Esophagus muscularis mucosa (tissue), 4 donors: ENCODE results near the gene UROC1. TPM values are rescaled to one million over a fixed set of nuclear protein-coding genes. Genes with fewer than 3 reads are reported as not detected.
A peak's percentile ranks its signal among the peaks of the same experiment; 100 is the strongest.

ENCODE experiments used
- DNase-seq: peaks from one replicate; pipeline ENCODE4 v3.0.0-alpha.2; 2017; ENCODE audit errors: extremely low spot score
- H3K27ac ChIP-seq, 4 donors: fragments of 200-600 bp; sonication (generic); replicated peaks in 1 of 4; 1 replicate in 3 of 4; 2 replicates in 1 of 4; pipeline ENCODE4 v1.5.1; 2016 to 2019; ENCODE audit warnings: mild to moderate bottlenecking in 1 of 4
- H3K27me3 ChIP-seq, 4 donors: fragments of 200-600 bp; sonication (generic); one replicate each; pipeline versions ENCODE4 v1.5.1 to v1.6.0; 2016 to 2019
- H3K36me3 ChIP-seq, 4 donors: fragments of 200-600 bp; sonication (generic); one replicate each; pipeline ENCODE4 v1.5.1; 2016 to 2019
- H3K4me1 ChIP-seq, 4 donors: fragments of 200-600 bp; sonication (generic); one replicate each; pipeline ENCODE4 v1.5.1; 2016 to 2019
- H3K4me3 ChIP-seq, 4 donors: fragments of 200-600 bp; sonication (generic); 1 replicate in 2 of 4; 2 replicates in 2 of 4; pipeline ENCODE4 v1.5.1; 2016 to 2019; ENCODE audit warnings: mild to moderate bottlenecking in 4 of 4, moderate library complexity in 1 of 4
- H3K9me3 ChIP-seq, 4 donors: fragments of 200-600 bp; sonication (generic); 1 replicate in 3 of 4; 2 replicates in 1 of 4; pipeline ENCODE4 v1.5.1; 2016 to 2019
- CTCF ChIP-seq, 3 experiments: fragments of 200-600 bp in 2 of 3; fragments of 450-650 bp in 1 of 3; sonication (generic) in 2 of 3; IDR thresholded peaks; one replicate each; pipeline ENCODE4 v1.5.1; 2017 to 2019; ENCODE audit warnings: antibody characterized with exemption in 3 of 3, mild to moderate bottlenecking in 2 of 3, moderate library complexity in 1 of 3
- EP300 ChIP-seq: sonication (generic); formaldehyde crosslinking; IDR thresholded peaks from one replicate; pipeline ENCODE4 v1.6.1; 2017; ENCODE audit warnings: antibody characterized with exemption
- POLR2A ChIP-seq: fragments of 450-650 bp; IDR thresholded peaks from one replicate; pipeline ENCODE4 v1.6.1; 2017; ENCODE audit warnings: antibody characterized with exemption, moderate library complexity, mild to moderate bottlenecking, low read depth
- POLR2AphosphoS5 ChIP-seq, 2 donors: sonication (generic); formaldehyde crosslinking; IDR thresholded peaks; one replicate each; pipeline ENCODE4 v1.6.1; 2017; ENCODE audit warnings: antibody characterized with exemption in 2 of 2
- WGBS: methylation state at CpG from one replicate; pipeline ENCODE4 v1.1.5; 2018; 5-methylcytosine and 5-hydroxymethylcytosine counted together
- intact Hi-C: fragments of 100-400 bp; cut with DNase I; formaldehyde crosslinking; loops from one replicate; pipeline ENCODE4 v1.15.1; 2023
- total RNA-seq, 4 donors: library from RNA; depleted of rRNA; stranded (reverse); fragments of >200 nt; gene quantifications; one replicate each; pipeline versions ENCODE4 v1.1.0 to v1.2.1, GENCODE V29; 2016

Gene UROC1
- total RNA-seq, 4 donors from 2014 or later, result not detected

- H3K4me1 ChIP-seq, result peaks cover 39 to 44% (median 44%) of the 10 kb centered on the region in 4 donors
- peak overlapping the region; percentile 89 to 94 (median 92) for H3K27ac ChIP-seq
- peak overlapping the region; percentile 67 to 79 (median 71) for H3K4me3 ChIP-seq
- no peaks in the 10 kb centered on the region for H3K27me3 ChIP-seq
- intact Hi-C loops, result no loop called here
- TF ChIP-seq POLR2A (peak; percentile 54), EP300 (no peak), POLR2AphosphoS5 (IDR thresholded peaks at IDR 0.05) (peak; percentile 83 to 97)
- no peaks in the 10 kb centered on the region for H3K9me3 ChIP-seq
- no peak for DNase-seq
- WGBS, result 28% methylated on average over 27 of the region's 66 CpGs
- peaks cover 0 to 1% (median under 1%) of the 10 kb centered on the region in 4 donors for H3K36me3 ChIP-seq
Observed at GRCh38 chr3:126476166-126477060, 41.2 kb downstream of the UROC1 start.

DNA sequence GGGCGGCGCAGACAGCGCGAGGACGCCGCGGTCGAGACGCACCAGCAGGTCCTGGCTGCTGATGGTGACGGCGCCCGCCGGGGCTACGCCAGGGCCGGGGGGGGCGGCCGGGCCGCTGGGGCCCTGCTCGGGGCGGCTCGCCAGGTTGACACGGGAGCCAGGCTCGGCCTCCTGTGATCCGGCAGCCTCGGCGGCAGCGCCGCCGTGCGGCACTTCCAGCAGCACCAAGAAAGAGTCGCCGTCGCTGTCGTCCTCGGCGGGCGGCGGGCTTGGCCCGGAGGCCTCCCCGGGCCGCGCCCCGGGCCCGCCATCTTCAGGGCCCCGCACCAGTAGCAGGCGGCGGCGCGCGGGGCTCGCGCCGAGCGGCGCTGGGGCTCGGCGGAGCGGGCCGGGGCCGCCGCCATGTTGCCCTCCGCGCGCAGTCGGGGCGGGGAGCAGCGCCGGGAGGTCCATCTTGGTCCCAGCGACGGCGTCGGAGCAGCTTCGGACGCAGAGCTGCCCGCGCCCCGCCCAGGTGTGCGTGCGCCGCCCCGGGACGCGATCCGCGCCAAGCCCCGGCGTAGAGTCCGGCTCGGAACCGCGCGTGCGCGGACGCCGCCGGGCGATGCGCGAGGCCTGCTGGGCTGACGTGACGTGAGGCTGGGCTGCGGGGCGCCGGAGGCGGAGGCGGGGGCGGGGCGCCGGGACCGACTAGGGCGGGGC is 42.0 kb downstream of the UROC1 start, which contains the start of gene ZXDC:
TSS of gene ZXDC (minus strand) at position 479 of the 702 bp plus-strand sequence. CDS start at position 453, 26 bp downstream.
- WGBS, result 2% methylated on average over 12 of the region's 112 CpGs
- H3K36me3 ChIP-seq, result peaks cover 8 to 10% (median 9%) of the 10 kb centered on the region in 4 donors
- H3K27me3 ChIP-seq, result no peaks in the 10 kb centered on the region
- peak; percentile 98 for DNase-seq
- no peaks in the 10 kb centered on the region for H3K9me3 ChIP-seq
- peak within 1 kb of the TSS; percentile 67 to 79 (median 71) for H3K4me3 ChIP-seq
- peak; percentile 26 to 68 for TF ChIP-seq POLR2AphosphoS5 (IDR thresholded peaks at IDR 0.05)
- TF ChIP-seq POLR2A, result no peak
- peak; percentile 30 to 47 (median 46) for TF ChIP-seq CTCF (IDR thresholded peaks at IDR 0.05)
- H3K4me1 ChIP-seq, result peaks cover 39 to 53% (median 49%) of the 10 kb centered on the region in 4 donors
- peak within 1 kb of the TSS; percentile 93 to 99 (median 94) for H3K27ac ChIP-seq
- intact Hi-C loops, result no loop called here

- Histone ChIP-seq H3K4me3 (peak overlapping the region; percentile 67 to 79 (median 71)), H3K27ac (peak overlapping the region; percentile 93 to 99 (median 94)), H3K9me3 (no peaks in the 10 kb centered on the region), H3K4me1 (peaks cover 44 to 56% (median 49%) of the 10 kb centered on the region in 4 donors), H3K27me3 (no peaks in the 10 kb centered on the region), H3K36me3 (peaks cover 16 to 18% (median 17%) of the 10 kb centered on the region in 4 donors)
- intact Hi-C loops, result loop anchor here (5.0 kb wide), 1 partner anchor 82 kb away; the partner anchor contains the start of gene CFAP100
- WGBS, result 23% methylated on average over 21 of the region's 72 CpGs
- DNase-seq, result no peak
- TF ChIP-seq POLR2AphosphoS5 (IDR thresholded peaks at IDR 0.05) (no peak), POLR2A (no peak), EP300 (no peak), CTCF (IDR thresholded peaks at IDR 0.05) (no peak)
Observed at GRCh38 chr3:126474498-126475412, 42.8 kb downstream of the UROC1 start.

- DNase-seq, result no peak
- Histone ChIP-seq H3K27me3 (no peaks in the 10 kb centered on the region), H3K9me3 (no peaks in the 10 kb centered on the region), H3K4me1 (peaks cover 52 to 68% (median 54%) of the 10 kb centered on the region in 4 donors), H3K36me3 (peaks cover 28 to 30% (median 29%) of the 10 kb centered on the region in 4 donors), H3K4me3 (peak overlapping the region; percentile 67 to 79 (median 71)), H3K27ac (peak overlapping the region in 3 of 4 donors; percentile 57 to 94 (median 93))
- TF ChIP-seq POLR2AphosphoS5 (IDR thresholded peaks at IDR 0.05) (no peak), EP300 (no peak), POLR2A (no peak), CTCF (IDR thresholded peaks at IDR 0.05) (no peak)
- WGBS, result 82% methylated on average over 14 of the region's 14 CpGs
- intact Hi-C loops, result loop anchor here (5.0 kb wide), 1 partner anchor 81 kb away; the partner anchor contains the start of gene CFAP100
Observed at GRCh38 chr3:126473292-126474168, 44.0 kb downstream of the UROC1 start.
